NCI-H2107 (cell line): Measurements from ENCODE around the gene DAG1.
"Not testable (repeated sequence)": the region's sequence is repeated elsewhere in the genome, so short reads cannot be mapped to it uniquely, and the experiment has no call there.

ENCODE experiments used
- DNase-seq: peaks from one replicate; lab custom pipeline; 2025; lab: John Stamatoyannopoulos, UW

The DAG1 gene

DNA sequence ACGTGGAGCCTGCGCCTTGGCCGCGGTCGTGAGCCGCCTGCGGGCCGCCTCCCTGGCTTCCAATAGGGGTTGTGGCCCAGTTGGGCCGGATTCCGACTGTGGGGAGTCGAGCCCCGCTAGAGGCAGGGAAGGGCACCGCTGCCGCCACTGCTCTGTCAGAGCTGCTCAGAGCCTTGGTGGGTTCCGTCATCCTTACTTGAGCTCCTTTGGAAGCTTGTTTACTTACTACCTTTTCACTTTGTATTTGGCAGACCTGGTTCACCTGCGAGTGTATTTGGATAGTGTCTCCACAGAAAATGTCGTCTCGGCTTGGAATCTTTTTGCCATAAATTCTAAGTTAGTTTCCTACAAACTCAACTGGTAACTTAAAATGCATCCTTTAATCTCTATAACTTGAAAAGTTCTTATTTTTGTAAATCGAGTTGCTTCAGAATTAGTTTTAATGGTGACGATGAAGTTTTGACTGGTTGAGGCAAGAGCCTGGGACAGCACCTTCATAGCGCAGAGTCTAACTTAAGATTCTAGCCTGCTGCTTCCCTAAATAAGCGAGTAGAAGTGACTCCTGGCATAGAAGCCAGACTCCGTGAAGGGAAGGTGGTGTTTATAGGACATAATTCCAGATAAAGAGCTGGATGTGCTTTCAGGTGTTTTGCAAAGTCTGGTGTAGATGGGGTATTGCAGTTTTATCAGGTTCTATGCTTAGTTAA lies 800 bp downstream of the DAG1 start:
- no peak for DNase-seq

DNA sequence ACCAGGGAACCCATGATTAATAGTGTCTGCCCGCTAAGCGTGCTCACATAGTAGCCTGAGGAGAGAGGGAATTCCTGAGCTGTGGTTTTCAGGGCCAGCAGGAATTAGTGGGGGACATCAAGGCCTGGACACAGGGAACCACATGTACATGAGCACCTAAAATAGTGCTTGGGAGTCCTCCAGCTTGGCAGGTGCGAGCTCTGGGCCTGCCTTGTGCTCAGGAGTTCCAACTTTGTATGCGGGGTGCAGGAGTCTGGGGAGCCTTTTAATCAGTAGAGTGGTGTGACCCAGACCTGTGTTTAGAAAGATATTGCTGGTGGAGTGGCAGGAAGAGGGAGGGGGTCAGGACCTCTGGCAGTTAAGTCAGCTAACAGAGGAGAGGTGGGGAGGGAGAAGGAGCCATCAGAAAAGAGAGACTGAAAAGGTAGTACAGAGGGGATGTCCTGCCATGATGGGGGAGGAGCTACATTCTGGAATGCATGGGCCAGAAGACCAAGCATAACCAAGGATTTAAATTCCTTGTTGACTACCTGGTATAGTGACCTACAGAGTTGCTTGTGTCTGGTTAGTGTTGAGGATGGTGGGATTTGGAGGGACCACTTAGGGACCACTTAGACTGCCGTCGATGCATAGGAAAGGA lies 1.9 kb downstream of the DAG1 start:
- no peak for DNase-seq

DNA sequence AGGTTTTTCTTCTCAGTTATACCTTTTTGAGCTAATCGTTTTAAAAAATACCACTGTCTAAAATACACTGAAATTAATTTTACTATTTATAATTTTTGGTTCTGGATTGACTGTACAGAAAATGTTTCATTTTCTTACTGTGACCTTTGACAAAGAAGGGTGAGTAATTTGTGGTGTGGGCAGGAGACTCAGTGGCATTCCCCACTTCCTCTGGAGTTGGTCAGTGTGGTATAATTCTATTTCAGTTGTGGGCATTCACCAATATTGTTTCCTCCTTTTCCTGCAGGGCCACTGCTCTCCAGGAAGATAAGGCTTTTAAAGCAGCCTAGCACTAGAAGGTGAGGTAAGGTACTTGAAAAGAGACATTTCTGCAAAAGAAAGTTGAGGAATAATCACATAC lies 6.5 kb downstream of the DAG1 start:
- DNase-seq, result no peak

DNA sequence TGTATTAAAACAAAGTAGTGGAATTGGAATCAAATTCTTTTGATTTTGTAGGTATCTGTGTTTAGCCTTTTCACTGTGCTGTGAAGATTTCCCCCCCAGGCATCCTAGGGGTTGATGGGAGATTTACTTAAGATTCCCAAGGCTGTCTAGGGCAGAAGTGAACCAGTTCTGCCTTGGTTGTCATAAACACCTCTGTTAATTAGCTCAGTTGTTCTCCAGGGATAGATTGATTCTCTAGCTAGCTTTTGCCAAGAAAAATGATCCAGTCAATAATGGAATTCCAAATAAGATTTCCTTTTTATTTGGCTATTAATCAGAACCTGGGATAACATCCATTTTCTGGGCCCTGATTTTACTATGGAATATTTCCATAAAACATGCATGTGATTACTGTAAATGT lies 12.7 kb downstream of the DAG1 start:
- DNase-seq, result no peak

- no peak for DNase-seq
Measured at GRCh38 chr3:49484471-49484870, 14.4 kb downstream of the DAG1 start.

- no peak for DNase-seq
Measured at GRCh38 chr3:49489247-49489646, 19.2 kb downstream of the DAG1 start.

GRCh38 chr3:49492969-49493368 lies 22.9 kb downstream of the DAG1 start:
- DNase-seq, result no peak

DNA sequence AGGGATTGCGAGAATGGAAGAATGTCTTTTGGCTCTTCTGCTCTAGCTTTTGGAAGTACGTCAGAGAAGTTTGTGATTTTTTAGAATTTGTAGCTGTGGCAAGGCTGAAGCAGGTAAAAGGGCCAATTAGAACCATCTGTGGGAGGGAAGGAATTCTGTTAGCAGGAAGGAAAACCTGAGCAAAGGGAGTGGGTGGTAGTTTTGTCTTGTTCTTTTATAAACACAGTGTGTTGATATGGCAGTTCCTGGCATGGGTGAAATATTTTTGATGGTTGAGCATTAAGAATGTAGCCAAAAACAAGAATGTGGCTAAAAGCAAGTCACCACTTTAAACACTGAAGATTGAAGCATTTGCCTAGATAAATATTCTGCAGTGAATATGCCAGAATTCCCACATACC lies 23.8 kb downstream of the DAG1 start:
- no peak for DNase-seq

DNA sequence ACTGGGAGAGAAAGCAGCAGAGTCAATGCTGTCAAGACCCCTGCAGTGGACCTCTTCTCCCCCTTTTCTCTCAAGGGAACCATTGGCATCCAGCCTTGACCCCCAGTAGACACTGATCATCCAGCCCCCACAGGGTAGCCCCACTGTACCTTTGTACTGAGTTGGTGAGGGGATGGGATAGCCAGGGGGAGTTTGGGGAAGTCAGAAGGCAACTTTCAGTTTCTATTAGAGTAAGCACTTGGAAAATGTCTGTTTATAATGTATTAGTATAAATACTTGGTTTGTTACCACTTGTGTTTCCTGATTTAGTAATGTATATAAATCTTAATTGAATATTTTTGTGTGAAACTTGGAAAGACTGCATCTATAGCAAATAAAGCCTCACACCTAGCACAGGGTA lies 25.0 kb downstream of the DAG1 start:
- no peak for DNase-seq

DNA sequence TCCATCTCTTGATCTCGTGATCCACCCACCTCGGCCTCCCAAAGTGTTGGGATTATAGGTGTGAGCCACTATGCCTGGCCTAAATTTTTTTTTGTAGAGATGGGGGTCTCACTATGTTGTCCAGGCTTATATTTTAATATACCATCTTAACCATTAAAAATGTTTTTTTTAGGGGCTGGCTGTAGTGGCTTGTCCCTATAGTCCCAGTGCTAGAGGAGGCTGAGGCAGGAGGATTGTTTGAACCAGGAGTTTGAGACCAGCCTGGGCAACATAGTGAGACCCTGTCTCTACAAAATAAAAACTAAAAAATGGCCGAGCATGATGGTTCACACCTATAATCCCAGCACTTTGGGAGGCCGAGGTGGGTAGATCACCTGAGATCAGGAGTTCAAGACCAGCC lies 26.8 kb downstream of the DAG1 start:
- not testable (repeated sequence) for DNase-seq

DNA sequence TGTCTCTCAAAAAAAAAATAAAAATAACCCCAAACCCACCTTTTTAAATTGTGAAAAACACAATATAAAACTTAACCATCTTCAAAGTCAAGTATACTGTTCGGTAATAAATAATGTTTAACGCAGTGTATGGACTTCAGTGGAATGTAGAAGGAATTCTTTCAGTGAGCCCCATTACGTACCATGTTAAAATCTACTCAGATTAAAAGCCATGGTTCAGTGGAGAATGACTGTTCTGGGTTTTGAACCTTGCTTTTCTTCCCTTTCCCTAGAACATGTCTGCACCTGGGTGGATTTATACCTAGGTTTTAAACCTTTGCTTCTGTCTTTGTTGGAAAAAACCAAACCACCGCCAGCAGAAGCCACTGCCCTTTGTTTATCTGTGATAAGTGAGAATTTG lies 27.5 kb downstream of the DAG1 start:
- DNase-seq, result no peak

- no peak for DNase-seq
Measured at GRCh38 chr3:49498239-49498638, 28.2 kb downstream of the DAG1 start.

GRCh38 chr3:49498648-49499047 lies 28.6 kb downstream of the DAG1 start:
- DNase-seq, result no peak

GRCh38 chr3:49500205-49500731 lies 30.2 kb downstream of the DAG1 start:
- no peak for DNase-seq

GRCh38 chr3:49500732-49501609 lies 30.9 kb downstream of the DAG1 start:
- no peak for DNase-seq

DNA sequence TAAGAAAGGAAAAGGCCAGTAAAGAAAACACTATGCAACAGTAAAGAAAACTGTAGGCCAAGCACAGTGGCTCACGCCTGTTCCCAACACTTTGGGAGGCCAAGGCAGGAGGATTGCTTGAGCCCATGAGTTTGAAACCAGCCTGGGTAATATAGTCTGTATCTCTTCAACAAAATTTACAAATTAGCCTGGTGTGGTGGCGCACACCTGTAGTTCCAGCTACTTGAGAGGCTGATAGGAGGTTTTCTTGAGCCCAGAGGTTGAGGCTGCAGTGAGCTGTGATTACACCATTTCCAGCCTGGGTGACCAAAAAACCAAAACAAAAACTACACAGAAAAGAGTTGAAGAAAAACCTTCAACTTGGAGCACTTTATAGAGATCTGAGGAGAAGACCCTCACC lies 31.8 kb downstream of the DAG1 start:
- DNase-seq, result no peak

- DNase-seq, result no peak
Measured at GRCh38 chr3:49506906-49507305, 36.8 kb downstream of the DAG1 start.

- no peak for DNase-seq
Measured at GRCh38 chr3:49509028-49509561, 39.0 kb downstream of the DAG1 start.

DNA sequence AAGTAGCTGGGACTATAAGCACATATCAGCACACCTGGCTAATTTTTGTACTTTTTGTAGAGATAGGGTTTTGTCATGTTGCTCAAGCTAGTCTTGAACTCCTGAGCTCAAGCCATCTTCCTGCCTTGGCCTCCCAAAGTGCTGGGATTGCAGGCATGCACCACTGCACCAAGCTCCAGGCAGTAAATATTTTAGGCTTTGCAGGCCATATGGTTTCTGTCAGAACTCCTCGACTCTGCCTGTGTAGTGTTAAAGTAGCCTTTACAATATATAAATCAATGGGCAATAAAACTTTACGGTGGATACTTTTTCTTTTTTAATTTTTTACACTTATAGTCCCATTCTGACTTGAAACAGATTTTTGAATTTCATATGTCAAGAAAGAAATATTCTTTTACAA lies 41.6 kb downstream of the DAG1 start:
- no peak for DNase-seq

GRCh38 chr3:49512781-49513355 lies 42.8 kb downstream of the DAG1 start:
- no peak for DNase-seq

DNA sequence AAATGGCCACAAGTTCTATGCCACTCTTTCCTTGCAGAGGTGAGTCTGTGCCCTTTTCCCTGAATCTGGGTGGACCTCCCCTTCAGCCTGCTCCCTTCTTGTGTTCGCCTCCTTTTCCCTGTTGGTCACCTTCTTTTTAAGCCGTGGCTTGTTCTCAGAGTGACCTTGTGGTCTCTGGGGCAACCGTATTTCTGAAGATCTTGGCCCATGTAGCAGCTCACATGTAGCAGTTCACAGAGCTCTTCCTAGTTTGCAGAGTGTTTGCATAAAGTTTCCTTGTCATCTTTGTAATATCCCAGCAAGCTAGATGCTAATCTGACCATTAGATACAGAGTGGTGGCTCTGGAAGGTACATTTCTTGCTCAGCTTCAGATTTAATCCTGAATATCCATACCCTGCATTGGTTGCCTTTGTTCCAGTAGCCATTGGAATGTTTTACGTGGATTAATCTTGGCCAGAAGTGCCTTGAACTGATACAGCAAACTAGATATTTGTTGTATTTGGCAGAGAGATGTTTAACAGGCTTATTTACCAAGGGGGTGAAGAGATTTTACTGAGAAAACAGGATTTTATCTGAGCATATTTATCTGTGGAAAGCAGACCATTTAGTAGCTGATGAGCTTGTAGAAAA lies 43.5 kb downstream of the DAG1 start:
- DNase-seq, result no peak

DNA sequence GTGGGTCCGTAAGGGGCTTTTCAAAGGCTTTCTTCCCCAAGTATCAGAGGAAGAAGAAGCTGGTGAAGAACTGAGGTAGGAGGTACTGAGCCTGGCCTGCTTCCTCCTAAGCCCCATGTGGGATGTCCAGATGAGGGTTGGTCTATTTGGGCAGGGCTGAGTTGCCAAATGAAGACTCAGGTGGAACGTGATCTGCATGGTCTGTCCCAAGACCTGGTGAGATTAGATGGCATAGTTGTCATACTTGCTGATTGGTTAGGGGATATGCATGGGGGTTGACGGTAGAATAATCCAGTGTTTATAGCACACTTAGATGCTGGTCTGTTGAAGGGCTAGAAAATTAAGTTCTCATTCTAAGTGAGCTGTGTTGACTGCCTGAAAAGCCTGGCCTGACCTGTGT lies 47.9 kb downstream of the DAG1 start:
- DNase-seq, result no peak
